ENCODE results near the gene SLFNL1.

Gene SLFNL1

DNA sequence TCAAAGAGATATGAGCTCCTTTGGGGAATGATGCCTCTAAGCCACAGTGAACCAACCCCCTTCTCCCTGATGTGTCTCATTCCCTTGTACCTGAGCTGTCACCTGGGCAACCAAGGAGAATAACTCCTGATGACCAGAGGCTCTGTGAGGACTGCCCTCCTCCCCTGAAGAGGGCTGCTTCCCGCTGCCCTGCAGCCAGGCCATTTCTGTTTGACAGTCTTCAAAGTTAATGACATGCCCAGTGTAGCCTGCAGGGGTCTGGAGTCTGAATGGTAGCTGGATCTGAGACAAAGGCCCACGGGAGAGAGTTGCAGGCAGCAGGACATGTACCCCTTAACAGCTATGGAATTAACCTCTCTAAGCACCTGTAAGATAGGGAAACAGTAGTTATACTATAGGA is 3.4 kb upstream of the SLFNL1 start:
- H3K36me3 ChIP-seq (ENCODE audit: insufficient read depth) = no peaks in the 10 kb centered on the region
- no peaks in the 10 kb centered on the region for H3K27me3 ChIP-seq (ENCODE audit: insufficient read depth, low read depth)
- no peak overlapping the region for H3K27ac ChIP-seq
- no peaks in the 10 kb centered on the region for H4K20me1 ChIP-seq (ENCODE audit: insufficient read depth)
- no peaks in the 10 kb centered on the region for H3K4me1 ChIP-seq (ENCODE audit: low read depth, poor library complexity, severe bottlenecking)
- TF ChIP-seq CTCF (conservative IDR thresholded peaks at IDR 0.05; ENCODE audit: low read depth, low read length) = no peak
- no peak overlapping the region for H3K4me2 ChIP-seq
- H3K9ac ChIP-seq = no peak overlapping the region
- no peak overlapping the region for H3K4me3 ChIP-seq (IDR thresholded peaks at IDR 0.05; ENCODE audit: insufficient read depth, low read depth, low read length)
- H3K79me2 ChIP-seq (ENCODE audit: insufficient read depth, low read depth) = no peaks in the 10 kb centered on the region
- H2AFZ ChIP-seq (ENCODE audit: low read depth) = no peak overlapping the region

DNA sequence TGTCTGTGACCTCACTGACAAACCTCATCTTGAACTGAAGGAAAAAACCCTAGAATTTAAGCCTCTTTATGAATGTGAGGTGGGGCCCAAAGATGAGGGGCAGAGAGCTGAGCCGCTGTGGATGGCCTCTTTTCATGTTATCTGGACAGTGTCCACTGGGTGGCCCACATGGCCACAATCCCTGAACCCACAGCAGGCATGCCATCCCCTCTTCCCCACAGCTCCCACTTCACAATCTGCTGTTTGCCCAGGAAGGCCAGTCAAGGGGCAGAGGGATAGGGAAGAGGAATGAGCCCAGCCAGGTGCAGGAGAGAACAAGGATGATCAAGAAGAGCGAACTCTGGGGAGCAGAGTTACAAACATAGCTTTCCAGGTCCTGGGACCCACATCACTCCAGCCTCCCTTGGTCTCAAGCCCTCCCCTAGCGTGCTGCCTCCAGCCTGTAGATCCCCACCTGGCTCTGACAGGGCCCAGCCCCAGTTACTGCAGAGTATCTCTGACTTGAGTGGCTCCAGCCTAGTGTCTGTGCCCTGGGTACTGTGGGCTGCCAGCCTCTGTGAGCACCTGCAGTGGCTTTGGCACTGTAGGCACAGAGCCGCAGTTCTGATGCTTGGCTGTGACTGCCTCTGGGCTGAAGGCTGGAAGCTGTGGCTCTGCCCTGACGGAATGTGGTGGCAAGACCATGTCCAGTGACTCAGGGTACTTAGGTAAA is 1.9 kb upstream of the SLFNL1 start:
- Histone ChIP-seq H3K4me2 (no peak overlapping the region), H3K79me2 (ENCODE audit: insufficient read depth, low read depth) (no peaks in the 10 kb centered on the region), H3K27ac (no peak overlapping the region), H4K20me1 (ENCODE audit: insufficient read depth) (no peaks in the 10 kb centered on the region), H2AFZ (ENCODE audit: low read depth) (no peak overlapping the region), H3K4me3 (IDR thresholded peaks at IDR 0.05; ENCODE audit: insufficient read depth, low read depth, low read length) (no peak overlapping the region), H3K36me3 (ENCODE audit: insufficient read depth) (no peaks in the 10 kb centered on the region), H3K4me1 (ENCODE audit: low read depth, poor library complexity, severe bottlenecking) (no peaks in the 10 kb centered on the region), H3K27me3 (ENCODE audit: insufficient read depth, low read depth) (no peaks in the 10 kb centered on the region), H3K9ac (no peak overlapping the region)
- no peak for TF ChIP-seq CTCF (conservative IDR thresholded peaks at IDR 0.05; ENCODE audit: low read depth, low read length)

DNA sequence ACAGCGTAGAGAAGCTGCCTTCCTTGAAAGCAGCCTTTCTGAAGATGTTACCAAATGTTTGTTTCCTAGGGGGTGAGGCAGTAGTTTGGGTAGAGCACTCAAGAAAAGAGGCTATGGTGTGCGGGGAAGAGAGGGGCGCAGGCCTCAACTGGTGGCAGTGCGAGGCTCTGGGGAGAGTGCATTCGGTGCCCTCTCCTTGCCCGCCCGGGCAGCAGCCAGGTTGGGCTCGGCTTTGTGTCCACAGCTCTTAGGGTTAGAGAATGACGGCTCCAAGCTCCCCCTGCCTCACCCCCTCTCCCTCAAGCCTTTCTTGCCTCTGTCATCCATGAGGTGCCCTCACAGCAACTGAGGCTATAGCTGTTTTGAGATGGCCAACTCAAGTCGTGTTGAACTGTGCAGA is 899 bp upstream of the SLFNL1 start:
- Histone ChIP-seq H3K9ac (no peak overlapping the region), H4K20me1 (ENCODE audit: insufficient read depth) (no peaks in the 10 kb centered on the region), H3K27ac (no peak overlapping the region), H3K4me2 (no peak overlapping the region), H3K36me3 (ENCODE audit: insufficient read depth) (no peaks in the 10 kb centered on the region), H3K4me3 (IDR thresholded peaks at IDR 0.05; ENCODE audit: insufficient read depth, low read depth, low read length) (no peak overlapping the region), H3K27me3 (ENCODE audit: insufficient read depth, low read depth) (no peaks in the 10 kb centered on the region), H3K4me1 (ENCODE audit: low read depth, poor library complexity, severe bottlenecking) (no peaks in the 10 kb centered on the region), H2AFZ (ENCODE audit: low read depth) (no peak overlapping the region), H3K79me2 (ENCODE audit: insufficient read depth, low read depth) (no peaks in the 10 kb centered on the region)
- TF ChIP-seq CTCF (conservative IDR thresholded peaks at IDR 0.05; ENCODE audit: low read depth, low read length) = no peak

GRCh38 chr1:41020654-41021053 is 871 bp downstream of the SLFNL1 start:
- no peaks in the 10 kb centered on the region for H4K20me1 ChIP-seq (ENCODE audit: insufficient read depth)

More at GRCh38 chr1:41020654-41021053, 871 bp downstream of the SLFNL1 start:
- Histone ChIP-seq H3K4me1 (ENCODE audit: low read depth, poor library complexity, severe bottlenecking) (no peaks in the 10 kb centered on the region), H2AFZ (ENCODE audit: low read depth) (no peak overlapping the region), H3K36me3 (ENCODE audit: insufficient read depth) (no peaks in the 10 kb centered on the region), H3K4me2 (no peak overlapping the region), H3K27me3 (ENCODE audit: insufficient read depth, low read depth) (no peaks in the 10 kb centered on the region), H3K9ac (no peak overlapping the region), H3K27ac (no peak overlapping the region), H3K79me2 (ENCODE audit: insufficient read depth, low read depth) (no peaks in the 10 kb centered on the region), H3K4me3 (IDR thresholded peaks at IDR 0.05; ENCODE audit: insufficient read depth, low read depth, low read length) (no peak overlapping the region)
- TF ChIP-seq CTCF (conservative IDR thresholded peaks at IDR 0.05; ENCODE audit: low read depth, low read length) = no peak
